H1 (cell line): ENCODE measurements around the gene JADE3. TPM values are rescaled to one million over a fixed set of nuclear protein-coding genes. Genes with fewer than 3 reads are reported as not detected.

ENCODE experiments used
- CTCF ChIA-PET: fragments of 300-600 bp; sonication (Branson Sonifier 250); formaldehyde crosslinking; loops from one replicate; lab custom pipeline; 2021; ENCODE audit not compliant: partially characterized antibody; lab: Charles Lee
- POLR2A ChIA-PET: fragments of 300-600 bp; sonication (Branson Sonifier 250); formaldehyde crosslinking; loops from one replicate; lab custom pipeline; 2021; ENCODE audit warnings: inconsistent platforms; ENCODE audit not compliant: partially characterized antibody; lab: Charles Lee
- DNase-seq, 2 experiments: peaks; one replicate each; pipeline versions ENCODE4 v3.0.0 to v3.0.0-alpha.2; 2010 to 2022; ENCODE audit warnings: low spot score in 2 of 2, low read depth in 1 of 2, mixed read lengths in 1 of 2
- FAIRE-seq: peaks from 2 replicates; lab custom pipeline; 2011; peaks lifted over from hg19 to GRCh38; lab: Jason Lieb, UNC
- H2AFZ ChIP-seq: 2 replicates; pipeline ENCODE4 v1.8.1; 2012; ENCODE audit warnings: low read length, inconsistent platforms
- H2AK5ac ChIP-seq: 2 replicates; pipeline ENCODE4 v1.6.1; 2013; ENCODE audit warnings: low read depth, low read length
- H2BK120ac ChIP-seq: replicated peaks from 2 replicates; pipeline ENCODE3; 2013; ENCODE audit warnings: low read depth, low read length, inconsistent platforms
- H2BK12ac ChIP-seq: 2 replicates; pipeline ENCODE4 v1.6.1; 2013; ENCODE audit warnings: low read depth, low read length
- H2BK15ac ChIP-seq: 2 replicates; pipeline ENCODE4 v1.6.1; 2013; ENCODE audit warnings: low read length
- H2BK20ac ChIP-seq: 2 replicates; pipeline ENCODE4 v1.6.1; 2013; ENCODE audit warnings: low read length
- H2BK5ac ChIP-seq: 2 replicates; pipeline ENCODE4 v1.6.1; 2013; ENCODE audit warnings: low read depth, low read length
- H3K14ac ChIP-seq: 2 replicates; pipeline ENCODE4 v1.6.1; 2013; ENCODE audit warnings: inconsistent platforms; ENCODE audit not compliant: insufficient read length
- H3K18ac ChIP-seq: 2 replicates; pipeline ENCODE4 v1.6.1; 2013; ENCODE audit warnings: low read length; ENCODE audit errors: extremely low read depth
- H3K23ac ChIP-seq: 2 replicates; pipeline ENCODE4 v1.6.1; 2013; ENCODE audit warnings: inconsistent platforms; ENCODE audit not compliant: insufficient read length
- H3K23me2 ChIP-seq: 2 replicates; pipeline ENCODE4 v1.6.1; 2013; ENCODE audit warnings: low read depth, low read length
- H3K27ac ChIP-seq: 2 replicates; pipeline ENCODE4 v1.6.1; 2011; ENCODE audit warnings: low read depth, low read length, inconsistent platforms
- H3K27me3 ChIP-seq, 4 experiments: replicated peaks in 1 of 4; 1 replicate in 1 of 4; 2 replicates in 3 of 4; pipeline versions ENCODE4 v1.6.1 to v1.8.1; 2011 to 2013; ENCODE audit warnings: low read length in 3 of 4, mild to moderate bottlenecking in 3 of 4, inconsistent platforms in 2 of 4, mixed read lengths in 2 of 4, moderate library complexity in 1 of 4; ENCODE audit not compliant: control insufficient read depth in 3 of 4, insufficient read depth in 3 of 4; ENCODE audit errors: extremely low read depth in 1 of 4
- H3K36me3 ChIP-seq, 4 experiments: 2 replicates each; pipeline versions ENCODE4 v1.6.1 to v1.8.1; 2011 to 2013; ENCODE audit warnings: mild to moderate bottlenecking in 4 of 4, low read length in 3 of 4, moderate library complexity in 2 of 4, control low read depth in 1 of 4, inconsistent platforms in 1 of 4; ENCODE audit not compliant: insufficient read depth in 4 of 4, control insufficient read depth in 2 of 4
- H3K4ac ChIP-seq: replicated peaks from 2 replicates; pipeline ENCODE3; 2013; ENCODE audit warnings: low read length, low read depth, mixed read lengths, inconsistent platforms; ENCODE audit not compliant: insufficient read length
- H3K4me1 ChIP-seq, 4 experiments: replicated peaks in 1 of 4; 1 replicate in 1 of 4; 2 replicates in 3 of 4; pipeline versions ENCODE4 v1.6.1 to v1.8.1; 2011 to 2013; ENCODE audit warnings: low read length in 3 of 4, inconsistent platforms in 2 of 4, mixed read lengths in 1 of 4; ENCODE audit not compliant: insufficient read depth in 4 of 4, control insufficient read depth in 3 of 4
- H3K4me2 ChIP-seq, 2 experiments: 2 replicates each; pipeline versions ENCODE4 v1.6.1 to v1.8.1; 2011 to 2013; ENCODE audit warnings: low read depth in 2 of 2, low read length in 2 of 2, control low read depth in 1 of 2, inconsistent platforms in 1 of 2, mild to moderate bottlenecking in 1 of 2; ENCODE audit not compliant: insufficient read depth in 1 of 2
- H3K4me3 ChIP-seq, 4 experiments: fragments of 200-600, 300-600 bp in 1 of 4; sonication (generic), shearing (Covaris generic), sonication (Bioruptor Twin) in 1 of 4; 2 replicates each; pipeline versions ENCODE4 v1.5.1 to v1.8.1; 2011 to 2016; ENCODE audit warnings: low read length in 4 of 4, low read depth in 3 of 4, control low read depth in 2 of 4, inconsistent platforms in 2 of 4, mild to moderate bottlenecking in 2 of 4, mixed read lengths in 1 of 4, moderate library complexity in 1 of 4; ENCODE audit not compliant: insufficient read depth in 2 of 4; ENCODE audit errors: extremely low read depth in 1 of 4
- H3K56ac ChIP-seq: replicated peaks from 2 replicates; pipeline ENCODE3; 2013; ENCODE audit warnings: low read depth, mild to moderate bottlenecking, mixed read lengths, low read length, inconsistent platforms; ENCODE audit not compliant: insufficient read length
- H3K79me1 ChIP-seq: 2 replicates; pipeline ENCODE4 v1.6.1; 2013; ENCODE audit warnings: low read depth, low read length, control low read depth
- H3K79me2 ChIP-seq, 2 experiments: 2 replicates each; pipeline versions ENCODE4 v1.6.1 to v1.8.1; 2012 to 2013; ENCODE audit warnings: low read length in 2 of 2, mild to moderate bottlenecking in 2 of 2, inconsistent platforms in 1 of 2; ENCODE audit not compliant: insufficient read depth in 2 of 2, control insufficient read depth in 1 of 2
- H3K9ac ChIP-seq, 4 experiments: replicated peaks in 1 of 4; 1 replicate in 1 of 4; 2 replicates in 3 of 4; pipeline versions ENCODE4 v1.6.1 to v1.8.1; 2011 to 2013; ENCODE audit warnings: low read depth in 3 of 4, low read length in 3 of 4, control low read depth in 2 of 4, mild to moderate bottlenecking in 2 of 4, moderate library complexity in 2 of 4, inconsistent platforms in 1 of 4; ENCODE audit errors: extremely low read depth in 1 of 4
- H3K9me3 ChIP-seq, 2 experiments: 2 replicates each; pipeline versions ENCODE4 v1.6.1 to v1.8.1; 2012 to 2013; ENCODE audit warnings: mild to moderate bottlenecking in 2 of 2, moderate library complexity in 2 of 2, control low read depth in 1 of 2, inconsistent platforms in 1 of 2, low read depth in 1 of 2, low read length in 1 of 2, mixed read lengths in 1 of 2; ENCODE audit not compliant: insufficient read depth in 2 of 2
- H4K20me1 ChIP-seq, 2 experiments: replicated peaks in 1 of 2; 2 replicates each; pipeline versions ENCODE3 to v1.8.1; 2011 to 2013; ENCODE audit warnings: inconsistent platforms in 2 of 2, low read length in 2 of 2, mild to moderate bottlenecking in 1 of 2; ENCODE audit not compliant: insufficient read depth in 2 of 2, control insufficient read depth in 1 of 2
- H4K5ac ChIP-seq: 2 replicates; pipeline ENCODE4 v1.6.1; 2013; ENCODE audit warnings: low read length, low read depth, mixed read lengths, inconsistent platforms; ENCODE audit not compliant: insufficient read length
- H4K8ac ChIP-seq: 2 replicates; pipeline ENCODE4 v1.8.0; 2013; ENCODE audit warnings: mild to moderate bottlenecking, moderate library complexity, low read length, inconsistent platforms; ENCODE audit not compliant: insufficient read depth; ENCODE audit errors: extremely low read depth
- H4K91ac ChIP-seq: replicated peaks from 2 replicates; pipeline ENCODE3; 2013; ENCODE audit warnings: low read length, mixed read lengths, inconsistent platforms; ENCODE audit not compliant: insufficient read length
- HDAC2 ChIP-seq, 2 experiments: fragments of 300-600 bp in 1 of 2; sonication (generic) in 1 of 2; IDR thresholded peaks; 2 replicates each; pipeline ENCODE4 v1.6.1; 2011 to 2012; ENCODE audit warnings: low read depth in 2 of 2, low read length in 2 of 2, mild to moderate bottlenecking in 2 of 2, moderate library complexity in 2 of 2, borderline replicate concordance in 1 of 2, inconsistent platforms in 1 of 2
- RBBP5 ChIP-seq: IDR thresholded peaks from 2 replicates; pipeline ENCODE4 v1.7.1; 2012; ENCODE audit warnings: low read depth, mild to moderate bottlenecking, inconsistent platforms, low read length, moderate library complexity, borderline replicate concordance
- SUZ12 ChIP-seq: fragments of 200-600 bp; sonication (generic); IDR thresholded peaks from 2 replicates; pipeline ENCODE4 v1.6.1; 2012; ENCODE audit warnings: mild to moderate bottlenecking, inconsistent platforms, low read length, moderate library complexity, mixed read lengths
- YY1 ChIP-seq: IDR thresholded peaks from 2 replicates; pipeline ENCODE4 v1.6.1; 2011; ENCODE audit warnings: low read depth, mild to moderate bottlenecking, low read length
- polyA plus RNA-seq, 7 experiments: library from polyadenylated mRNA; depleted of rRNA in 3 of 7; stranded (reverse) in 5 of 7; unstranded in 2 of 7; fragments of >200 nt in 5 of 7; fragments of 200-250 nt in 2 of 7; gene quantifications; 1 replicate in 5 of 7; 2 replicates in 1 of 7; 4 replicates in 1 of 7; pipeline versions ENCODE4 v1.2.1 to v1.2.3, GENCODE V29; 2011 to 2013; ENCODE audit warnings: missing spikeins in 2 of 7, mixed read lengths in 2 of 7
- total RNA-seq: library from RNA; stranded (reverse); fragmentation: NEBNext Ultra II Directional; extraction: Animal tissue kit (Norgen Biotek cat#: 25700); gene quantifications from 2 replicates; pipeline ENCODE4 v1.2.1, GENCODE V29; 2021
- TF ChIP-seq, protein P1 (sequence below): IDR thresholded peaks from 2 replicates; pipeline ENCODE4 v1.6.1; 2012; ENCODE audit warnings: low read length, inconsistent platforms
- TF ChIP-seq, protein P2 (sequence below): IDR thresholded peaks from 2 replicates; pipeline ENCODE4 v1.6.1; 2012; ENCODE audit warnings: inconsistent platforms

JADE3 gene
- total and polyA plus RNA-seq, 2 of the 8 experiments (the other 6 are each of a cell fraction or from before 2014, with no cell fraction given) = 6.9 to 21.5 TPM

DNA sequence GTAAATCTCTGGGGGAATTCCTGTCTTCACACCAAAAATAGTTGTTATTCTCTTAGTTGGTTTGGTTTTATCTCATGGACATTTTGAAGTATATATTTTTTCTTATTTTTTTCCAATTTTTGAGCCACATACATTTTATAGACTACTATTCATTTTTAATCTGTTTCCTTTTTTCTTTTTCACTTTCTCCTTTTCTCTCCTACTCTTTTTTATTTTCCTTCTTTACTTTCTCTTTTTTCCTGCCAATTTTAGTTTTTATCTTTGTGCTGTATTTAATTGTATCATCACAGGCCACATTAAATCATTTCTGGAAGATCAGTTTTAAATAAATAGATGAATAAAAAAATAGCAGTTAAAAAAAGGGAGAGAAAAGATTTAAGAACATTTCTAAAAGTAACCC, 14.0 kb upstream of the JADE3 start:
- no peak overlapping the region for H4K8ac ChIP-seq
- TF ChIP-seq RBBP5 (no peak), SUZ12 (no peak), YY1 (no peak), HDAC2 (IDR thresholded peaks at IDR 0.05; ENCODE audit: borderline replicate concordance in 1 of 2, low read depth in 2 of 2, low read length in 2 of 2) (no peak)
- TF ChIP-seq, protein P1, sequence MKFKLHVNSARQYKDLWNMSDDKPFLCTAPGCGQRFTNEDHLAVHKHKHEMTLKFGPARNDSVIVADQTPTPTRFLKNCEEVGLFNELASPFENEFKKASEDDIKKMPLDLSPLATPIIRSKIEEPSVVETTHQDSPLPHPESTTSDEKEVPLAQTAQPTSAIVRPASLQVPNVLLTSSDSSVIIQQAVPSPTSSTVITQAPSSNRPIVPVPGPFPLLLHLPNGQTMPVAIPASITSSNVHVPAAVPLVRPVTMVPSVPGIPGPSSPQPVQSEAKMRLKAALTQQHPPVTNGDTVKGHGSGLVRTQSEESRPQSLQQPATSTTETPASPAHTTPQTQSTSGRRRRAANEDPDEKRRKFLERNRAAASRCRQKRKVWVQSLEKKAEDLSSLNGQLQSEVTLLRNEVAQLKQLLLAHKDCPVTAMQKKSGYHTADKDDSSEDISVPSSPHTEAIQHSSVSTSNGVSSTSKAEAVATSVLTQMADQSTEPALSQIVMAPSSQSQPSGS = no peak
- TF ChIP-seq, protein P2, sequence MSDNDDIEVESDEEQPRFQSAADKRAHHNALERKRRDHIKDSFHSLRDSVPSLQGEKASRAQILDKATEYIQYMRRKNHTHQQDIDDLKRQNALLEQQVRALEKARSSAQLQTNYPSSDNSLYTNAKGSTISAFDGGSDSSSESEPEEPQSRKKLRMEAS = no peak
- H2BK20ac ChIP-seq = no peak overlapping the region
- ChIA-PET POLR2A (no interaction called here), CTCF (no interaction called here)
- H3K4me1 ChIP-seq = no peaks in the 10 kb centered on the region
- no peaks in the 10 kb centered on the region for H3K23me2 ChIP-seq
- FAIRE-seq (no peak), DNase-seq (no peak)
- H3K14ac ChIP-seq = no peak overlapping the region
- H2BK15ac ChIP-seq = no peak overlapping the region
- no peaks in the 10 kb centered on the region for H4K20me1 ChIP-seq
- no peak overlapping the region for H3K27ac ChIP-seq
- H3K4me2 ChIP-seq = no peak overlapping the region
- H2BK12ac ChIP-seq = no peak overlapping the region
- no peaks in the 10 kb centered on the region for H3K36me3 ChIP-seq
- no peak overlapping the region for H3K18ac ChIP-seq
- no peak overlapping the region for H2AFZ ChIP-seq
- H4K91ac ChIP-seq = no peak overlapping the region
- no peaks in the 10 kb centered on the region for H3K9me3 ChIP-seq
- H3K56ac ChIP-seq = no peak overlapping the region
- H3K27me3 ChIP-seq = no peaks in the 10 kb centered on the region
- no peak overlapping the region for H2AK5ac ChIP-seq
- H3K79me1 ChIP-seq = no peaks in the 10 kb centered on the region
- no peak overlapping the region for H3K4me3 ChIP-seq
- no peak overlapping the region for H3K23ac ChIP-seq
- no peak overlapping the region for H3K9ac ChIP-seq
- no peak overlapping the region for H2BK120ac ChIP-seq
- H3K4ac ChIP-seq = no peak overlapping the region
- H3K79me2 ChIP-seq = no peaks in the 10 kb centered on the region
- H4K5ac ChIP-seq = no peak overlapping the region
- H2BK5ac ChIP-seq = no peak overlapping the region
